Mucosa of descending colon (tissue), 3 donors: ENCODE results near the gene RFX4. TPM values are rescaled to one million over a fixed set of nuclear protein-coding genes. Genes with fewer than 3 reads are reported as not detected.

Experiments used
- ATAC-seq: fragments of 200-7000 bp; cut with Tn5 transposase; one replicate; pipeline ENCODE4 v1.9.1; 2020; ENCODE audit warnings: mild to moderate bottlenecking, moderate library complexity
- DNase-seq, 3 donors: peaks; one replicate each; pipeline ENCODE4 v3.0.0-alpha.2; 2020
- H3K36me3 ChIP-seq: fragments of 200-600 bp; one replicate; pipeline ENCODE4 v1.8.0; 2021; ENCODE audit warnings: low read depth, mild to moderate bottlenecking
- H3K4me1 ChIP-seq: fragments of 200-600 bp; one replicate; pipeline ENCODE4 v1.8.0; 2021; ENCODE audit warnings: low read depth, mild to moderate bottlenecking
- H3K4me3 ChIP-seq: fragments of 200-600 bp; one replicate; pipeline ENCODE4 v1.8.0; 2021; ENCODE audit warnings: mild to moderate bottlenecking
- H3K9me3 ChIP-seq: fragments of 200-600 bp; one replicate; pipeline ENCODE4 v1.8.0; 2021; ENCODE audit warnings: mild to moderate bottlenecking
- intact Hi-C, 2 donors: fragments of 100-400 bp; cut with DNase I in 1 of 2; cut with micrococcal nuclease in 1 of 2; formaldehyde crosslinking; loops; one replicate each; pipeline versions ENCODE4 v1.11.0 to v1.11.1; 2022; cut with DNase I, micrococcal nuclease
- total RNA-seq, 3 donors: library from RNA; stranded (reverse); fragmentation: NEBNext Ultra II Directional in 2 of 3; extraction: Animal tissue kit (Norgen Biotek cat#: 25700) in 2 of 3; gene quantifications; one replicate each; pipeline versions ENCODE4 v1.2.1 to v1.2.4, GENCODE V29; 2021 to 2023
- TF ChIP-seq, protein P1 (sequence below): fragments of 200-600 bp; IDR thresholded peaks from one replicate; pipeline ENCODE4 v1.8.0; 2022; ENCODE audit warnings: antibody characterized with exemption, mild to moderate bottlenecking
- donor health status: DM: no; HTN: no; CAD: no; lungs with moderate emphysema.
- donor health status: DM: no; HTN: no; CAD: no.
- donor health status: DM: no; HTN: yes; CAD: no.

RFX4 gene
- total RNA-seq, 3 donors from 2014 or later = not detected

- no peak overlapping the region for H3K4me3 ChIP-seq
- no peak for ATAC-seq
- H3K9me3 ChIP-seq = no peaks in the 10 kb centered on the region
- H3K36me3 ChIP-seq = no peaks in the 10 kb centered on the region
- TF ChIP-seq, protein P1, sequence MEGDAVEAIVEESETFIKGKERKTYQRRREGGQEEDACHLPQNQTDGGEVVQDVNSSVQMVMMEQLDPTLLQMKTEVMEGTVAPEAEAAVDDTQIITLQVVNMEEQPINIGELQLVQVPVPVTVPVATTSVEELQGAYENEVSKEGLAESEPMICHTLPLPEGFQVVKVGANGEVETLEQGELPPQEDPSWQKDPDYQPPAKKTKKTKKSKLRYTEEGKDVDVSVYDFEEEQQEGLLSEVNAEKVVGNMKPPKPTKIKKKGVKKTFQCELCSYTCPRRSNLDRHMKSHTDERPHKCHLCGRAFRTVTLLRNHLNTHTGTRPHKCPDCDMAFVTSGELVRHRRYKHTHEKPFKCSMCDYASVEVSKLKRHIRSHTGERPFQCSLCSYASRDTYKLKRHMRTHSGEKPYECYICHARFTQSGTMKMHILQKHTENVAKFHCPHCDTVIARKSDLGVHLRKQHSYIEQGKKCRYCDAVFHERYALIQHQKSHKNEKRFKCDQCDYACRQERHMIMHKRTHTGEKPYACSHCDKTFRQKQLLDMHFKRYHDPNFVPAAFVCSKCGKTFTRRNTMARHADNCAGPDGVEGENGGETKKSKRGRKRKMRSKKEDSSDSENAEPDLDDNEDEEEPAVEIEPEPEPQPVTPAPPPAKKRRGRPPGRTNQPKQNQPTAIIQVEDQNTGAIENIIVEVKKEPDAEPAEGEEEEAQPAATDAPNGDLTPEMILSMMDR = no peak
- no peaks in the 10 kb centered on the region for H3K4me1 ChIP-seq
- intact Hi-C loops = no loop called here
- DNase-seq = no peak
Measured at GRCh38 chr12:106631797-106632196, 49.0 kb downstream of the RFX4 start.

GRCh38 chr12:106632797-106633450 is 50.1 kb downstream of the RFX4 start:
- no peak for DNase-seq
- Histone ChIP-seq H3K9me3 (no peaks in the 10 kb centered on the region), H3K4me3 (no peak overlapping the region), H3K36me3 (no peaks in the 10 kb centered on the region), H3K4me1 (no peaks in the 10 kb centered on the region)
- intact Hi-C loops = no loop called here
- TF ChIP-seq, protein P1 = no peak
- ATAC-seq = no peak

DNA sequence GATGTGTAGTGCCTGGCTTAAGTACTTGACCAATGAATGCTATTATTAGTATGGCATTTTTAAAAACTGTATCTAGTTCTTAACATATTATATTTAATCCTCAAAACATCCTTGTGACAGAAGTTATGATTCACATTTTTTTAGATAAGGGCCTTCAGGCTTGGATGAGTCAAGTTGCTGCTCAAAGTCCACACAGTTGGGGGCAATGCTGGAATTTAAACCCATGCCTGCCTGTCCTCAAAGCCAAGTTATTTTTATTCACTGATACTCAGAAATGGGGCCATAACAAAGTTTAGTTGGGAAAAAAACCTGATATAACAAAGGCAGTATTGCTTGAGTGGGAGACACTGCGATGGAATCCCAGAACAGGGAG is 50.6 kb downstream of the RFX4 start:
- ATAC-seq = no peak
- TF ChIP-seq, protein P1 = no peak
- H3K4me1 ChIP-seq = no peaks in the 10 kb centered on the region
- no peak overlapping the region for H3K4me3 ChIP-seq
- DNase-seq = no peak
- intact Hi-C loops = no loop called here
- H3K9me3 ChIP-seq = no peaks in the 10 kb centered on the region
- no peaks in the 10 kb centered on the region for H3K36me3 ChIP-seq

GRCh38 chr12:106634206-106634605 is 51.4 kb downstream of the RFX4 start:
- H3K4me1 ChIP-seq = no peaks in the 10 kb centered on the region
- intact Hi-C loops = no loop called here
- DNase-seq = no peak
- no peaks in the 10 kb centered on the region for H3K9me3 ChIP-seq
- no peak for ATAC-seq
- H3K36me3 ChIP-seq = no peaks in the 10 kb centered on the region
- no peak overlapping the region for H3K4me3 ChIP-seq
- TF ChIP-seq, protein P1 = no peak

DNA sequence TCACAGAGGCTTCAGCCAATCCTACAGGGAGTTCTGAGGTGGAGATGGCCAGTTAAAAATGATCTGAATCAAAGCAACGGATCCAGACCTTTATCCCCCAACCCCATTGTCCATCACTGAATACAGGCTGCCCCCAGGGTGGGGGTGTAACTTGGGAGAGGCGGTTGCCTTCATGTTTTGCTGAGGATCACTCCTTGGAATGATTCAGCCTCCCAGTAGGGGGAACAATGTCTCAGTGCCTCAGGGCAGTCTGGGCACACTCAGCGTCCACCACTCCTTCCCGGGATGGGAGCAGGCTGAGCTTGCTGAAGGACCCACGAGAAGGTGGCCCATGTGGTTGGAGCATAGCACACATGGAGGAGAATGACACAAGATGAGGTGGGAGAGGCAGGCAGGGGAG is 60.2 kb downstream of the RFX4 start:
- Histone ChIP-seq H3K36me3 (no peaks in the 10 kb centered on the region), H3K4me1 (no peaks in the 10 kb centered on the region), H3K9me3 (no peaks in the 10 kb centered on the region), H3K4me3 (no peak overlapping the region)
- no peak for ATAC-seq
- no peak for DNase-seq
- intact Hi-C loops = no loop called here
- TF ChIP-seq, protein P1 = no peak
